ENCODE measurements around the gene AGBL4. TPM values are rescaled to one million over a fixed set of nuclear protein-coding genes. Genes with fewer than 3 reads are reported as not detected.

Gene AGBL4
- total and polyA plus RNA-seq, 2 of the 4 experiments (the other 2 are of a cell fraction): not detected

GRCh38 chr1:48841966-48842365, 1181.8 kb downstream of the AGBL4 start:
- Histone ChIP-seq H3K27me3 (ENCODE audit: control insufficient read depth, insufficient read depth, low read length) (no peaks in the 10 kb centered on the region), H2AFZ (replicated peaks; ENCODE audit: low read length, poor library complexity) (no peak overlapping the region), H3K36me3 (ENCODE audit: control insufficient read depth, insufficient read depth, low read length) (no peaks in the 10 kb centered on the region), H2AK9ac (replicated peaks; ENCODE audit: low read depth, low read length, poor library complexity) (no peak overlapping the region), H2BK20ac (ENCODE audit: low read depth, low read length) (no peak overlapping the region), H3K27ac (ENCODE audit: insufficient read depth, low read length) (no peak overlapping the region), H3K9me1 (ENCODE audit: insufficient read depth, low read length) (no peaks in the 10 kb centered on the region), H3K9me3 (ENCODE audit: control insufficient read depth, insufficient read depth, low read length) (no peaks in the 10 kb centered on the region; the same call in 1 of the 2 replicates), H4K5ac (ENCODE audit: low read depth, low read length) (no peak overlapping the region), H4K91ac (ENCODE audit: insufficient read depth, low read depth, low read length) (no peak overlapping the region), H3K4me3 (ENCODE audit: insufficient read depth, low read depth, low read length) (no peak overlapping the region), H2BK120ac (ENCODE audit: low read depth, low read length) (no peak overlapping the region), H3K18ac (ENCODE audit: low read depth, low read length) (no peak overlapping the region), H3K4me1 (ENCODE audit: control insufficient read depth, insufficient read depth, low read length) (no peaks in the 10 kb centered on the region), H3K14ac (replicated peaks; ENCODE audit: low read depth, low read length) (no peak overlapping the region), H4K20me1 (ENCODE audit: insufficient read depth, low read length) (no peaks in the 10 kb centered on the region), H3K9ac (ENCODE audit: low read depth, low read length) (no peak overlapping the region), H3K79me1 (ENCODE audit: low read depth in 1 of 2, low read length in 2 of 2) (no peaks in the 10 kb centered on the region), H2AK5ac (ENCODE audit: low read depth, low read length) (no peak overlapping the region), H4K8ac (ENCODE audit: low read depth in 2 of 2, low read length in 2 of 2) (no peak overlapping the region), H3K4ac (ENCODE audit: low read depth, low read length) (no peak overlapping the region), H3K23ac (ENCODE audit: low read depth, low read length) (no peak overlapping the region), H2BK5ac (ENCODE audit: low read depth, low read length, poor library complexity, severe bottlenecking) (no peak overlapping the region), H2BK15ac (ENCODE audit: low read depth, low read length) (no peak overlapping the region), H3K4me2 (ENCODE audit: low read depth, low read length) (no peak overlapping the region), H3K56ac (ENCODE audit: extremely low read depth, insufficient read depth, low read length) (no peak overlapping the region)
- dilution Hi-C loops (cut with HindIII; ENCODE audit: low sequenced_read_pairs, unreplicated experiment) (no loop called here), in situ Hi-C loops (cut with MboI; ENCODE audit: low sequenced_read_pairs) (no loop called here), intact Hi-C loops (cut with micrococcal nuclease) (no loop called here)
- POLR2A ChIA-PET (ENCODE audit: unreplicated experiment): no interaction called here
- no CpG with 5 or more reads among the region's 2 CpGs for WGBS, 2 experiments (ENCODE audit: extremely low coverage in 2 of 2, insufficient read length in 1 of 2)
- DNase-seq: no peak
- TF ChIP-seq RFX5 (IDR thresholded peaks at IDR 0.05; ENCODE audit: low read depth, low read length): no peak
- no peak for TF ChIP-seq POLR2A (IDR thresholded peaks at IDR 0.05; ENCODE audit: low read depth, low read length)
- TF ChIP-seq SMC3 (IDR thresholded peaks at IDR 0.05; ENCODE audit: low read depth, low read length): no peak
- TF ChIP-seq MXI1 (IDR thresholded peaks at IDR 0.05; ENCODE audit: borderline replicate concordance, low read depth, low read length): no peak
- no peak for TF ChIP-seq RAD21 (IDR thresholded peaks at IDR 0.05; ENCODE audit: low read length)
- CTCF ChIA-PET: no interaction called here
- BruUV-seq (replicated peaks): no TSS peak
- no peak for ATAC-seq (ENCODE audit: low read depth)
